ENCODE measurements around the gene TSHZ2. TPM values are rescaled to one million over a fixed set of nuclear protein-coding genes. Genes with fewer than 3 reads are reported as not detected.

Gene TSHZ2
- total and polyA plus RNA-seq, 2 of the 4 experiments (the other 2 are of a cell fraction), result under 0.01 to 0.02 TPM

- H3K23ac ChIP-seq (ENCODE audit: low read depth, low read length), result no peak overlapping the region
- H4K5ac ChIP-seq (ENCODE audit: low read depth, low read length), result no peak overlapping the region
- in situ Hi-C loops (cut with MboI; ENCODE audit: low sequenced_read_pairs), result no loop called here
- H3K27ac ChIP-seq (ENCODE audit: insufficient read depth, low read length), result no peak overlapping the region
- H4K8ac ChIP-seq (ENCODE audit: low read depth in 2 of 2, low read length in 2 of 2), result no peak overlapping the region
- no peak overlapping the region for H3K4ac ChIP-seq (ENCODE audit: low read depth, low read length)
- DNase-seq (no peak), ATAC-seq (ENCODE audit: low read depth) (no peak)
- POLR2A ChIA-PET (ENCODE audit: unreplicated experiment), result no interaction called here
- no peaks in the 10 kb centered on the region for H3K9me3 ChIP-seq (ENCODE audit: control insufficient read depth, insufficient read depth, low read length)
- dilution Hi-C loops (cut with HindIII; ENCODE audit: low sequenced_read_pairs, unreplicated experiment), result no loop called here
- H2BK15ac ChIP-seq (ENCODE audit: low read depth, low read length), result no peak overlapping the region
- H3K4me1 ChIP-seq (ENCODE audit: control insufficient read depth, insufficient read depth, low read length), result no peaks in the 10 kb centered on the region
- WGBS, 2 experiments (ENCODE audit: extremely low coverage in 2 of 2, insufficient read length in 1 of 2), result 83% methylated on average over 2 of the region's 3 CpGs; no CpG with 5 or more reads in 1 of the 2 experiments
- BruUV-seq (replicated peaks), result no TSS peak
- no peak overlapping the region for H2AK9ac ChIP-seq (replicated peaks; ENCODE audit: low read depth, low read length, poor library complexity)
- H2AFZ ChIP-seq (replicated peaks; ENCODE audit: low read length, poor library complexity), result no peak overlapping the region
- H3K9ac ChIP-seq (ENCODE audit: low read depth, low read length), result no peak overlapping the region
- H2BK20ac ChIP-seq (ENCODE audit: low read depth, low read length), result no peak overlapping the region
- intact Hi-C loops (cut with micrococcal nuclease), result no loop called here
- H2BK120ac ChIP-seq (ENCODE audit: low read depth, low read length), result no peak overlapping the region
- TF ChIP-seq CTCF (conservative IDR thresholded peaks at IDR 0.05; ENCODE audit: low read depth, low read length), result no peak
- TF ChIP-seq BHLHE40 (IDR thresholded peaks at IDR 0.05; ENCODE audit: low read depth, low read length), result no peak
- no peak for TF ChIP-seq CEBPB (IDR thresholded peaks at IDR 0.05; ENCODE audit: low read depth, low read length)
- no peak for TF ChIP-seq MAZ (IDR thresholded peaks at IDR 0.05; ENCODE audit: borderline replicate concordance, low read depth, low read length)
- TF ChIP-seq POLR2A (IDR thresholded peaks at IDR 0.05; ENCODE audit: low read depth, low read length), result no peak
- no peak for TF ChIP-seq FOS (IDR thresholded peaks at IDR 0.05; ENCODE audit: low read depth, low read length)
- no peak for TF ChIP-seq MAFK (IDR thresholded peaks at IDR 0.05; ENCODE audit: low read depth, low read length)
- H3K56ac ChIP-seq (ENCODE audit: extremely low read depth, insufficient read depth, low read length), result no peak overlapping the region
- no peak overlapping the region for H3K4me2 ChIP-seq (ENCODE audit: low read depth, low read length)
- no peak overlapping the region for H4K91ac ChIP-seq (ENCODE audit: insufficient read depth, low read depth, low read length)
- no peak overlapping the region for H3K14ac ChIP-seq (replicated peaks; ENCODE audit: low read depth, low read length)
- no peaks in the 10 kb centered on the region for H3K79me1 ChIP-seq (ENCODE audit: low read depth in 1 of 2, low read length in 2 of 2)
- H3K18ac ChIP-seq (ENCODE audit: low read depth, low read length), result no peak overlapping the region
- no peak overlapping the region for H2AK5ac ChIP-seq (ENCODE audit: low read depth, low read length)
- no peaks in the 10 kb centered on the region; the same call in 1 of the 2 replicates for H3K27me3 ChIP-seq (ENCODE audit: control insufficient read depth, insufficient read depth, low read length)
- H3K36me3 ChIP-seq (ENCODE audit: control insufficient read depth, insufficient read depth, low read length), result no peaks in the 10 kb centered on the region
- no peaks in the 10 kb centered on the region for H4K20me1 ChIP-seq (ENCODE audit: insufficient read depth, low read length)
- no peaks in the 10 kb centered on the region for H3K9me1 ChIP-seq (ENCODE audit: insufficient read depth, low read length)
- CTCF ChIA-PET, result interaction anchor here (0.6 kb wide), 1 partner anchor 8 kb away, joined by 3 read pairs; no protein-coding TSS in a partner anchor
- no peak overlapping the region for H3K4me3 ChIP-seq (ENCODE audit: insufficient read depth, low read depth, low read length)
- H2BK5ac ChIP-seq (ENCODE audit: low read depth, low read length, poor library complexity, severe bottlenecking), result no peak overlapping the region
Measured at GRCh38 chr20:53276143-53276542, 304.0 kb downstream of the TSHZ2 start.

Data from IMR-90 (cell line).